OCI-LY3 (cell line): ENCODE results near the gene PRSS22.

Source experiments
- H2AFZ ChIP-seq: fragments of 200-600, 300-600 bp; shearing (Covaris generic); 2 replicates; pipeline ENCODE4 v1.6.0; 2014; ENCODE audit warnings: antibody characterized with exemption, low read depth, low read length
- H3K27ac ChIP-seq: fragments of 200-600, 300-600 bp; sonication (generic); 2 replicates; pipeline ENCODE4 v1.5.1; 2014; ENCODE audit warnings: mild to moderate bottlenecking, low read length, moderate library complexity, mixed read lengths
- H3K27me3 ChIP-seq: fragments of 200-600, 300-600 bp; sonication (generic); 2 replicates; pipeline ENCODE4 v1.6.1; 2014; ENCODE audit warnings: low read depth, low read length, mixed read lengths
- H3K36me3 ChIP-seq: fragments of 200-600, 300-600 bp; sonication (generic); replicated peaks from 2 replicates; pipeline ENCODE3; 2014; ENCODE audit warnings: low read depth, low read length, mixed read lengths
- H3K4me1 ChIP-seq: fragments of 300-600, 200-600 bp; sonication (generic); 2 replicates; pipeline ENCODE4 v1.6.1; 2014; ENCODE audit warnings: low read length, mixed read lengths
- H3K4me2 ChIP-seq: fragments of 200-600, 300-600 bp; sonication (generic); 2 replicates; pipeline ENCODE4 v1.6.1; 2014; ENCODE audit warnings: low read length, mixed read lengths
- H3K4me3 ChIP-seq: fragments of 300-600, 200-600 bp; sonication (generic); 2 replicates; pipeline ENCODE4 v1.5.1; 2014; ENCODE audit warnings: antibody characterized with exemption, mild to moderate bottlenecking, low read length, moderate library complexity
- H3K79me2 ChIP-seq: fragments of 300-600, 200-600 bp; shearing (Covaris generic); 2 replicates; pipeline ENCODE4 v1.6.1; 2014; ENCODE audit warnings: mild to moderate bottlenecking, low read length, mixed read lengths
- H3K9ac ChIP-seq: fragments of 300-600, 200-600 bp; shearing (Covaris generic); 2 replicates; pipeline ENCODE4 v1.6.0; 2014; ENCODE audit warnings: mild to moderate bottlenecking, low read length, moderate library complexity
- H3K9me3 ChIP-seq: fragments of 200-600, 300-600 bp; shearing (Covaris generic); 2 replicates; pipeline ENCODE4 v1.6.1; 2014; ENCODE audit warnings: low read length, mixed read lengths; ENCODE audit not compliant: insufficient read depth
- H4K20me1 ChIP-seq: fragments of 200-600, 300-600 bp; sonication (generic); 2 replicates; pipeline ENCODE4 v1.6.1; 2016; ENCODE audit warnings: low read length, mixed read lengths; ENCODE audit not compliant: insufficient read depth
- CTCF ChIP-seq: fragments of 200-600, 300-600 bp; sonication (generic); IDR thresholded peaks from 2 replicates; pipeline ENCODE4 v1.5.1; 2014; ENCODE audit warnings: antibody characterized with exemption, low read length, low read depth
- EZH2phosphoT487 ChIP-seq: fragments of 200-600 bp; shearing (Covaris generic); IDR thresholded peaks from 2 replicates; pipeline ENCODE4 v1.6.1; 2018; ENCODE audit warnings: antibody characterized with exemption, mixed run types, low read depth

PRSS22 gene

DNA sequence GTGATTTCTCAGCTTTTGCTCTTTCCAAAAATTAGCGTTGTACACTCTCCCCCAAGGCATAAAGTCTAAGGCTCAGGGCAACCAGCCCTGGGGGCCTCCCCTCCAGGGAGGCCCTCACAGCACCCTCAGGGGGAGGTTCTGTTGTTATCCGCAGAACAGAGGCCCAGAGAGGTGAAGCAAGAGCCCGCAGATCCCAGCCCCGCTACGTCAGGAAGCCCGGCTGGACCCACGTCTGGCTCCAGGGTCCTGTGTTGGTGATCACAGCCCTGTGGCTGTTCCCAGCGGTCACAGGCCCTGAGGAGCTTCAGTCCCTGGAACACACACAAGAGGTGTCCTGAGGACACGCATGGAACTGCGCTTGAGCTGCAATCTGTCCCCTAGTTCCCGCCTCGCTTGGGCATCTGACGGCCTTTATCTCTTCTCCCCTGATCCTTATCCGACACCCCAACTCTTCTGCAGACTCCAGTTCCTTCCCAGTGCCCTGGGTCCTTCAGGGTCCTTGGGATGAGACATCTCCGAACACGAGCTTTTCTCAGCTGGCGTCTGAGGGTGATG is 29.0 kb downstream of the PRSS22 start:
- no peaks in the 10 kb centered on the region for H4K20me1 ChIP-seq
- no peaks in the 10 kb centered on the region for H3K79me2 ChIP-seq
- no peak overlapping the region for H3K4me3 ChIP-seq
- H3K4me2 ChIP-seq, result no peak overlapping the region
- no peak overlapping the region for H3K27ac ChIP-seq
- TF ChIP-seq EZH2phosphoT487, result no peak
- TF ChIP-seq CTCF, result no peak
- no peaks in the 10 kb centered on the region for H3K4me1 ChIP-seq
- no peaks in the 10 kb centered on the region for H3K36me3 ChIP-seq
- H3K9ac ChIP-seq, result no peak overlapping the region
- H3K9me3 ChIP-seq, result no peaks in the 10 kb centered on the region
- no peak overlapping the region for H2AFZ ChIP-seq
- no peaks in the 10 kb centered on the region for H3K27me3 ChIP-seq

DNA sequence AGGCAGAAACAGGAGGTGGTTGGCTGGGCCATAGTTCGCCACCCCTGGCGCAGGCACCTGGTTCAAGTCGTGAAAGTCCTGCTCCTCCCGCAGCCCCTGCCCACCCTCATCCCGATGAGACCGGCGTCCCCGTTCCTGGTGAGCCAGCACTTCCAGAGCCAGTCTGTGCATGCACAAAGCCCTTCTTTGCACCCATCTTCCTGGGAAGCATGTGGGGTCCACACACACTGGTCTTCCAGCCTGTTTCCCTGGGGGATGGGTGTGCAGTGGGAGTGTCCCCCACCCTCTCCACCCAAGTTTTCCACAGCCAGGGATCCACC is 29.5 kb downstream of the PRSS22 start:
- no peaks in the 10 kb centered on the region for H4K20me1 ChIP-seq
- no peak overlapping the region for H3K9ac ChIP-seq
- no peaks in the 10 kb centered on the region for H3K36me3 ChIP-seq
- H3K9me3 ChIP-seq, result no peaks in the 10 kb centered on the region
- no peaks in the 10 kb centered on the region for H3K27me3 ChIP-seq
- H3K4me3 ChIP-seq, result no peak overlapping the region
- no peak overlapping the region for H3K27ac ChIP-seq
- H3K4me2 ChIP-seq, result no peak overlapping the region
- no peak overlapping the region for H2AFZ ChIP-seq
- H3K4me1 ChIP-seq, result no peaks in the 10 kb centered on the region
- TF ChIP-seq EZH2phosphoT487 (no peak), CTCF (no peak)
- H3K79me2 ChIP-seq, result no peaks in the 10 kb centered on the region

DNA sequence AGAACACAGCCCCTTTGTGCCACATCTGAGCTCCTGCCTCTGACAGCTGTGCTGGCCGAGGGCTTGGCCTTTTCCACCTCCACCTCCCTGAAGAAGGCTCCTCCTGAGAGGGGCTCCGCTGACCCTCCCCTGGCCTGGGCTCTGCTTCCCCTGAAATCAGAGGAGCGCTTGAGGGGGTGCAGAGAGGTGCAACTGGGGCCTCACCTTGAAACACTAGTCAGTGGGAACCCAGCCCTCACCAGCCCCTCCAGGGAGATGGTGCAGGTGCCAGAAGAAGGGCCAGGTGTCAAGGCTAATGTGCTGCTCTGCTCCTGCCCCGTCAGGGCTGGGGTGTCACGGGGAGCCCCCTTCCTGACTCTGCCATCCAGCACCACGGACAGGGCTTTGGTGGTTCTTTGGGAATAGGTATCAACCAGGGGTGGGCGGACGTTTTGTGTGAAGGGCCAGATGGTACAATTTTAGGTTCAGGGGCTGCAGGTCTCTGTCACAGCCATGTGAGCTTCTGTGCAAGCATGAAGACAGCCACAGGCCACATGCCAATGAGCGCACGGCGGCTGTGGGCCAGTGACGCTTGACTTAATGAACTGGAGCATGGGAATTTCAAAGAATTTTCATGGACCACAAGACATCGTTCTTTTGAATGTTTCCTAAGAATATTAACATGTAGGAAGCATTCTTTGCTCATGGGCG is 30.0 kb downstream of the PRSS22 start:
- Histone ChIP-seq H3K27me3 (no peaks in the 10 kb centered on the region), H4K20me1 (no peaks in the 10 kb centered on the region), H2AFZ (no peak overlapping the region), H3K79me2 (no peaks in the 10 kb centered on the region), H3K4me1 (no peaks in the 10 kb centered on the region), H3K27ac (no peak overlapping the region), H3K9ac (no peak overlapping the region), H3K36me3 (no peaks in the 10 kb centered on the region), H3K9me3 (no peaks in the 10 kb centered on the region), H3K4me2 (no peak overlapping the region), H3K4me3 (no peak overlapping the region)
- no peak for TF ChIP-seq EZH2phosphoT487
- TF ChIP-seq CTCF, result no peak

- H3K9ac ChIP-seq, result no peak overlapping the region
- no peaks in the 10 kb centered on the region for H4K20me1 ChIP-seq
- no peak overlapping the region for H2AFZ ChIP-seq
- H3K4me2 ChIP-seq, result no peak overlapping the region
- H3K27me3 ChIP-seq, result peaks cover 5% of the 10 kb centered on the region; the same call in 1 of the 2 replicates
- H3K9me3 ChIP-seq, result no peaks in the 10 kb centered on the region
- no peak overlapping the region for H3K27ac ChIP-seq
- H3K79me2 ChIP-seq, result no peaks in the 10 kb centered on the region
- H3K4me1 ChIP-seq, result no peaks in the 10 kb centered on the region
- H3K36me3 ChIP-seq, result no peaks in the 10 kb centered on the region
- H3K4me3 ChIP-seq, result no peak overlapping the region
- no peak for TF ChIP-seq EZH2phosphoT487
- TF ChIP-seq CTCF, result no peak
Observed at GRCh38 chr16:2827374-2827791, 30.6 kb downstream of the PRSS22 start.
